Stimulated activated CD4-positive, alpha-beta T cell treated with anti-CD3 and anti-CD28 coated beads, Interleukin-4, amount 100 ng/mL, for 1 hour (primary cell): ENCODE measurements around the gene CSTF2T.
"Not testable (repeated sequence)": the region's sequence is repeated elsewhere in the genome, so short reads cannot be mapped to it uniquely, and the experiment has no call there.

Source experiments
- DNase-seq: peaks from one replicate; pipeline ENCODE4 v3.0.0-alpha.2; 2020

The CSTF2T gene

DNA sequence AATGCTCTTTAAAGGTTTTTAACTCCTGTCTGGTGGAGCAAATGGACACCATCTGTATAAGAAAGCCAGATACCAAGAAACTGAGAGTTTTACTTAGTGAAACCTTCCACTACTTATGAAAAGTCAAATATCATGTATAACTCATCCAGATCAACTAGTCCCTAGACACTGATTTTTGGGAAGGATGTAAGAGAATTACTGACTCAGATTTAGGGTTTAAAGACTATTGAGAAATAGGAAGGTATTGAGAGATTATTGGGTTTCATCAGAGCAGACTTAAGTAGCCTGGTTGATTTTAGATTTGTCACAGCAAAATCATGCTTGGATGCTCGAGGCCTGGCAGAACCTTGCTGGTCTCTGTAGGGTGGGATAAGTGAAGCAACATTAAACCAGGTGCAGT lies 3.1 kb downstream of the CSTF2T start:
- no peak for DNase-seq

DNA sequence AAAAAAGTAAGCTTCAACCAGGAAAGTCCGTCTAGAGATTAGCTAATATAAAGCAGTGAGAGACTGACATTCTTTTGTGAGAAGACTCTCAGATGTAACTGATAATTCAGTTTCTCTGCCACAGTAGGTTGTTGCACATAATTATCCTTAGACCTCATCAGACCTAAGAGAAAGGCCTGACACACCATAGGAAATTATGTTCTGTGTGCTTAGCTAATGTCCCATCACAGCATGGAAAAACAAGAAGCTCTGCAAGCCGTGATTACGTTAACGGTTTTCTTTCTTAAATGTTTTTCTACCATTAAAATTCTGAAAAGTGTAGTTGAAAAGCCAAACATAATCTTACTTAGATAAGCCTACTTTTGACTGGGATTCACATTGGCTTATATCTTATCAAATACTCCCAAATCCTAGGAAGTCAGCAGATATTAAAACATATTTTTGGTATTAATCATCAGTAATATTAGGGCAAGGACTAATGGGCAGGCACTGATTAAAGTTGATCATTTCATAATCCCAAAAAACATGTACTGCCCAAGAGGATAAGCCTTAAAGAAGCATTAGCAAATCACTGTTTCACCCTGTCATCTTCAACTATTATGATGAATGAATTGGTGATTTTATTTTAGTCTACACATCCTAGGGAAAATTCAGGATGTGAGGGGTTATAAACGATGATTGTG lies 5.2 kb downstream of the CSTF2T start:
- DNase-seq = no peak

GRCh38 chr10:51691135-51691534 lies 8.3 kb downstream of the CSTF2T start:
- no peak for DNase-seq

DNA sequence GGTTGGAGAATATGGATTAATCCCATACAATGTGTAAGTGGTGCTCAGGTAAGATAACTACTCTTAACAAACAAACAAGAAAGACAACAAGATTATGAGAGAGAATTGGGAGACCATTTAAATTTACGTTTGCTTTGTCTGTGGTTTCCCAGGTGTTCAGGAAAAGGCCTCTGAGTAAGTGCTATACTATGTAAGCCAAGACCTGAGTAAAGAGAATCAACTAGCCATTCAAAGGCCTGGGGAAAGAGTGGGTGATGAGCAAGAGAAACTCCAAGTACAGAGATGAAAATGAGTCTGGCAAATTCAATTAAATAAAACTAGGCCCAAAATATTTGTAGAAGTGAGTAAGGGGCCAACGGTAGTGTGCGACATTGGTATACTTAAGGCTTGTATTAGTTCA lies 9.9 kb downstream of the CSTF2T start:
- DNase-seq = no peak

DNA sequence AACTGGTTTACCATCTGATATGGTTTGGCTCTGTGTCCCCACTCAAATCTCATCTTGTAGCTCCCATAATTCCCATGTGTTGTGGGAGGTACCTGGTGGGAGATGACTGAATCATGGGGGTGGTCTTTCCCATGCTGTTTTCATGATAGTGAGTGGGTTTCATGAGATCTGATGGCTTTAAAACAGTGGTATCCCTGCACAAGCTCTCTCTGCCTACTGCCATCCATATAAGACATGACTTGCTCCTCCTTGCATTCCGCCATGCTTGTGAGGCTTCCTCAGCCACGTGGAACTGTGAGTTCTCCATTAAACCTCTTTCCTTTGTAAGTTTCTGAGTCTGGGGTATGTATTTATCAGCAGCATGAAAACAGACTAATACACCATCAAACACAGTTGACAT lies 10.6 kb downstream of the CSTF2T start:
- DNase-seq = not testable (repeated sequence)

DNA sequence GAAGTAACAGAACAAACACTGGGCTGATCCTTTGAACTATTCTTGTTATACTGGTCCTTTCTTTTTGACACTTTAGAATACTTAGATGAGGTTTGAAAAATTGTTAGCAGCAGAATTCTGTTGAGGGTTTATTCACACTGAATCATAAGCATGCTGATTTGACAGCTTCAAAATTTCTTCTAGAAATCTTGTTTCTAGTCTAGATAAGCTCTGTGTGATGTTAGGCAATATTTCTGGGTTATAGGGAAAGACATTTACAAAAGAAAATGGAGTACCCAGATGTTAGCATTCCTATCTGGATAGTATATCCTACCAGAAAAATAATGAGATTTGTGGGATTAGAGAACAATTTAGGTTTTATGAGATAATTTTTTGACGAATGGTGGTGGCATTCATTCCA lies 12.1 kb downstream of the CSTF2T start:
- DNase-seq = no peak

DNA sequence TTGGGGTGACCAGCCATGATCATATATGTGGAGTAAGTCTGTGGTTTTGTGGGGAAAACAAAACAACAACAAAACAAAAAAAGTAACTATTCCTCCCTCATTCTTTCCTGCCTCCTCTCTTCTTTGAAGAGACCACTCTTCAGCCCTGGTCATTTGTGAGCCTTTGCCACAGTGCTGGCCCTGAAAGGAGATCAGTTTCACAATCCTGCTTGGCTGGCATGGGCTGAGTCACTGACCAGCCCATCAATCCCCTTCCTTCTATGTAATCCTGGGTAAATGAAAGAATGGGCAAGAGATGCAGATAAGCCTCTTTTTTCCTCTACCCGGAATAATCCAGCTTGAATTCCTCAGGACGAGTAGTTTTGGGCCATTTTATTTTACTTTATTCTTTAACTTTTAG lies 13.6 kb downstream of the CSTF2T start:
- no peak for DNase-seq

DNA sequence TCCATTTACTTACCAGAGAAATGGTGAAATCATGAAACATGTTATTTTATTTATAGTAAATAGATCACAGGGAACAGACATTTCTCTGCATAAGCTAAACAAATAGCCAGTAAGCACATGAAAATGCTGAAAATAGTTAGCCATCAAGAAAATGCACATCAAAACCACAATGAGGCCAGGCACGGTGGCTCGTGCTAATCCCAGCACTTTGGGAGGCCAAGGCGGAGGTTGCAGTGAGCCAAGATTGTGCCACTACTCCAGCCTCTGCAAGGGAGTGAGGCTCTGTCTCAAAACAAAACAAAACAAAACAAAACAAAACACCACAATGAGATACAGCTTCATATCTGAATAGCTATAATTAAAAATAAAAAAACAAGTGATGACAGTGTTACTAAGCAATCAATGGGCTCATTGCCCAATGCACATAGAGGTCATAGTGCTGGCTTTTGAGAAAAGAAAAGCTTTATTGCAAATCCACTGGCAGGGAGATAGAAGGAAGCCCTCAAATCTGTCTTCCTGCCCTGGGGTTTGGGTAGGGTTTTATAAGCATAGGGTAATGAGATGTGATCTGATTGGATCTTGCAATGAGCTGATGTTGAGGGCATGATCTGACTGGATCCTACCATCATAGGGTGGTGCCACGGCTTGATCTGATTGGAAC lies 16.2 kb downstream of the CSTF2T start:
- no peak for DNase-seq

DNA sequence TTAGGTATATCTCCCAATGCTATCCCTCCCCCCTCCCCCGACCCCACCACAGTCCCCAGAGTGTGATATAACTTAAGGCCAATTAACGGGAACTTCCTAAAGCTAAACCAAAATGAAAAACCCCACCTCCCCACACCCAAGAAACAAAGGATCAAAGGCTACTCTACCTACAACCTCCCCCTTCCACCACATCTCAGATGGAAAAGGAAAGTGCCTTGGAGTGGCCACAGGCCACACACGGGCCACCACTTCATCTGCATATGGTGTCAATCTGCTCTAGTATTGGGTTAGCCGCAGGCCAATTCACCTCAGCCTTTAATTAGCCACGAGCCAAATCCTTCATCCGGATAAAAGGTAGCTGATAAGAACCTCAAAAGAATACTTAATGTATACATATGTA lies 19.6 kb downstream of the CSTF2T start:
- DNase-seq = no peak

DNA sequence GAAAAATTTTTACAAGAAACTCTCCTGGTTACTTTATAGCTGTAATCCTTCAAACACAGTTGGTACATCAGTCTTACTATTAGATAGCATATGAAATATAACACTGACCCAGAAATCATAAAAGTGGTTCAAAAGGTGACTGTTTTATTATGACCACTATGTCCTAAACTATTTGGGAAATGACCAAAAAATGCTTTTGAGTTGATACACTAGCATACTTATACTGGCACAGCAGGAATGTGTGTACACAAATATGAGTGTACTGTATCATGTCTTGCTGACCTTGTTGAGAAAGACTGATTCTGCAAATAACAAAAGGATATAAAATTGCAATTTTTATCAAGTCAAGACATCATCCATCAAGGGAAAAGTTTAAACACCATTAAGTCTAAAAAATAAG lies 24.3 kb downstream of the CSTF2T start:
- no peak for DNase-seq

GRCh38 chr10:51672039-51672535 lies 27.3 kb downstream of the CSTF2T start:
- DNase-seq = no peak

DNA sequence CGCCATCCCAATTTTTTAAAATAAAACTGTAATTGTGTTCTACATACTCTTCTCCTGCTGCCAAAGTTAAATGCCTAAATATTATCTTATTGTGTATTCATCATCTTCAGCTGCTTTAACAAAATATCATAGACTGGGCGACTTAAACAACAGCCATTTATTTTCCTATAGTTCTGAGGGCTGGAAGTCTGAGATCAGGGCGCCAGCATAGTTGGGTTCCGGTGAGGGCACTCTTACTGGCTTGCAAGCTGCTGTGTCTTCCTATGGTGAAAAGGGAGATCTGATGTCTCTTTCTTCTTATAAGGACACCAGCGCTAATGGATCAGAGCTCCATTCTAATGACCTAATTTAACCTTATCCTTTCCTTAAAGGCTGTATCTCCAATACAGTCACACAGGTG lies 30.4 kb downstream of the CSTF2T start:
- DNase-seq = no peak

DNA sequence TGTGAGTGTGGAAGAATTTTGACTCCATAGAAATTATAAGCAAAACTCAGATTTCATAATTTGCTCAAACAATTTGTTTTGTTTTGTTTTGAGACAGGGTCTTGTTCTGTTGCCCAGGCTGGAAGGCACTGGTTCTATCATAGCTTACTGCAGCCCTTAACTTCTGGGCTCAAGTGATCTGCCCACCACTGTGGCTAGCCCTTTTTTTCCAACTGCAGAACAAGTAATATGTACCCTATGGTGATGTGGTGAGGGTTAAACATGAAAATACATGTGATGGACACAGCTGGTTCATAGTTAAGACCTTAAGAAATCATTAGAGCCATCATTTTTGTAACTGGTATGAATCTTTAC lies 31.1 kb downstream of the CSTF2T start:
- no peak for DNase-seq

DNA sequence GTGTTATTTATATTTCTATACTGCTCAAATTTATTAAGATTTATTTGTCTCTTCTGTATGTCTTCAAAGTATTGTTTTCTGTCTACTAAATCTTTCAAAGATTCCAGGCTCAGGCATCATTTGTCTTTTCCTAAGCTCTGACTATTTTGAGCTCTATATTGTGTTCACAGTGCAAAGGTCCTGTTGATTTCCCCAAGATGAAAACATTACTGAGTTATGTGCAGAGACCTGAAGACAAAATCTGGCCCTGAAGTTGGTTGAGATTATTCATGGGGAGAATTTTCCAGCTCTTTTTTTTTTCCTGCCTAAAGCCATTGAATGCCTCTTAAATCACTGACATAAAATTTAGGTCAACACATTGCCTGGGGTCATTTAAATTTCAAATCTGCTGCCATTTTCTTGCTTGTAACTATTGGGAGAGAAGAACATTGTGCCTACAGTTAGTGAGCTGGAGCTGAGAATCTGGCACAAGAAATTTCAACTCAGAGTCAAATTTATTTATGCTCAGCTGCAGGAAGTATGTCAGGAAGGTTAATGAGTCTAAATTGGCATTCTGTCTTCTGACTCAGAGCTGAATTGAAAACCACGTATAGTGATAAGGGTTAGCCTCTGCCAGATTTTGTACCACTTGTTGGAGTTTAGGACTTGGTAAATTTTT lies 31.6 kb downstream of the CSTF2T start:
- no peak for DNase-seq

DNA sequence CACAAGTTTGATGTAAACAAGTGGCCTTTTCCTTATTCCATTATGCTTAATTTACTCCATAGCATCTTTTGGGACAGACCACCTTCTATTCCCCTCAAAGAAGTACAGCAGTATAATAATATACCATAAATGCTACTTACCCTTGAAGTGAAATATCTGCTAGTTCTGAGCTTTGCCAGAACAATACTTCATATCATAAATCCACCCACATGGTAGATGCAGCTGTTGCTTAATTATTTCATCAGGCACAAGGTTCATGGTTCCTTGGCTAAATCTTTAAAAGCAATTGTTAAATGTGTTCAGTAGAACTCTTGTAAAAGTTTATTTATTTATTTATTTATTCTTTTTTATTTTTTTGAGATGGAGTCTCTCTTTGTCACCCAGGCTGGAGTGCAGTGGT lies 32.9 kb downstream of the CSTF2T start:
- no peak for DNase-seq

GRCh38 chr10:51663086-51663485 lies 36.3 kb downstream of the CSTF2T start:
- DNase-seq = no peak

DNA sequence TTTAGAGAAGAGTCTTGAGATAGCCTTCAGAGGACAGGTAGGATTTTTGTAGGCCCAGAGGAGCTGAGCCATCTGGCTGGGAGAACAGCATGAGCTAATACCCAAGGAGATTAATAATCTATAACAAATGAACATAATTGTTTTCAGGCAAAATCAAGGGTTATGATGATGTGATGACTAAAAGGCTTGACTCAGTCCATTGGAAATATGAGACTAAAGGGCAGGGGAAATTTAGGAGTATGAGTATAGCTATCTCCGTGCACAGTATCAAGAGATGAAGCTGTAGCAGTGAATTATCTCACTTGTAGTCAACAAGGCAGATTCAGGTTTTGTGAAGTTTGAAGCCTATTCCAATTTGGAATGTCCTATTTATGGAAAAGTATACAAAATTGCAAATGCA lies 40.1 kb downstream of the CSTF2T start:
- DNase-seq = no peak

GRCh38 chr10:51658000-51658399 lies 41.4 kb downstream of the CSTF2T start:
- DNase-seq = no peak

DNA sequence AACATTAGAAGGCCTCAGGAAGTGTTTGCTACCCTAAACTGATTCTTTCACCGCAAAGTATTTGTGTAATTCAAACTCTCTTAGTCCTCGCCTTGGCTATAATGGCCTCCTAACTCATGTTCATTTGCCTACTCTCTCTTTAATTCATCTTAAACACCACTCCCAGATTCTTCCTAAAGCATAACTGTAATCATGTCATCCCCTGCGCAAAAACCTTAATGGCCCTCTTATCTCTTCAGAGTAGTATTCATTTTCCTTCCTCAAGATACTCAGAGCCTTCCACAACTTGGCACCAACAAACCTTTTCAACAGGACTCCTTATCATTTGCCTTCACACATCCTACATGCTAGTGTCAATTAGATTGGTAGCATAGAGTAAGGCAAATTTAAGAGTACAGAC lies 42.9 kb downstream of the CSTF2T start:
- DNase-seq = no peak

DNA sequence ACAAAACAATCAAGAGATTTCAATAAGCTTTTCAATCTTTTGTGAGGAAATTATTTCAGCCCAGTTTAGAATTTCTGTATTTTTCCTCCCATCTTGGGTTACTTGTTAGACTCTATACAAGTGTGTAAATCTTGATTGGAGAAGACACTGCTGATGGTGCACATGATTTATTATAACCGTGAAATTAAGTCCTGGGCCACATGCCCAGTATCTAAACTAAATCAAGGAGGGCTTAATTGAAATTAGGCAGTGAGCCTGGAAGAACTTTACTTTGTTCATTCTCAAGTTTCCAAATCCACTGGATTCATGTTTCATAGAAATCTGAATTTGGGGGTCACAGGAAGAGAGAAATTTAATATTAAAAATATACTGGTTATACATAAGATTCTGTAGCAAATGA lies 44.5 kb downstream of the CSTF2T start:
- no peak for DNase-seq

DNA sequence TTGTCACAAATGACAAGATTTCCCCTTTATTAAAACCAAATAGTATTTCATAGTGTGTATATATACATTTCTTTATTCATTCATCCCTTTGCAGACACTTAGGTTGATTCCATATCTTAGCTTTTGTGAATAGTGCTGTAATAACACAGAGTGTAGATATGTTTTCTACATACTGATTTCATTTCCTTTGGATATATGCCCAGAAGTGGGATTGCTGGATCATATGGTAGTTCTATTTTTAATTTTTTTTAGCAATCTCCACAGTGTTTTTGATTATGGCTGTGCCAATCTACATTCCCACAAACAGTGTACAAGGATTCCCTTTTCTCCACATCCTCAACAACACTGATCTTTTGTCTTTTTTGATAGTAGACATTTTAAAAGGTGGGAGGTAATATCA lies 46.4 kb downstream of the CSTF2T start:
- no peak for DNase-seq

GRCh38 chr10:51651063-51651462 lies 48.3 kb downstream of the CSTF2T start:
- no peak for DNase-seq

GRCh38 chr10:51649064-51649463 lies 50.3 kb downstream of the CSTF2T start:
- no peak for DNase-seq
